ENCODE measurements around the gene IDH1.

- TF ChIP-seq SMAD5 (IDR thresholded peaks at IDR 0.05; ENCODE audit: low read depth), result no peak
- TF ChIP-seq CTCF (IDR thresholded peaks at IDR 0.05 in 2 of 3, conservative IDR thresholded peaks at IDR 0.05 in 1 of 3; ENCODE audit: control insufficient read depth in 2 of 3, extremely low read depth in 1 of 3, insufficient read depth in 1 of 3, low read depth in 3 of 3, low read length in 3 of 3), result no peak
- no peak for TF ChIP-seq REST (IDR thresholded peaks at IDR 0.05; ENCODE audit: low read depth, low read length)
- TF ChIP-seq TAF1 (IDR thresholded peaks at IDR 0.05; ENCODE audit: borderline replicate concordance, low read depth, low read length), result no peak
- no peak for TF ChIP-seq EGR1 (IDR thresholded peaks at IDR 0.05; ENCODE audit: borderline replicate concordance in 1 of 2, low read depth in 2 of 2, low read length in 2 of 2)
Observed at GRCh38 chr2:208186893-208187292, 68.0 kb downstream of the IDH1 start.
